Peyer's patch (tissue), 4 donors: ENCODE measurements around the gene COX4I1. TPM values are rescaled to one million over a fixed set of nuclear protein-coding genes. Genes with fewer than 3 reads are reported as not detected.

Experiments
- DNase-seq, 3 donors: peaks; one replicate each; pipeline ENCODE4 v3.0.0-alpha.2; 2017 to 2019
- H3K27ac ChIP-seq, 4 donors: fragments of 200-600 bp; sonication (generic); one replicate each; pipeline ENCODE4 v1.5.1; 2016 to 2019
- H3K27me3 ChIP-seq, 2 donors: fragments of 200-600 bp; sonication (generic); one replicate each; pipeline ENCODE4 v1.5.1; 2019
- H3K36me3 ChIP-seq, 3 donors: fragments of 200-600 bp; sonication (generic); one replicate each; pipeline ENCODE4 v1.5.1; 2016 to 2019
- H3K4me1 ChIP-seq, 4 donors: fragments of 200-600 bp; sonication (generic); one replicate each; pipeline ENCODE4 v1.5.1; 2016 to 2019
- H3K4me3 ChIP-seq, 4 donors: fragments of 200-600 bp; sonication (generic); 1 replicate in 3 of 4; 2 replicates in 1 of 4; pipeline ENCODE4 v1.5.1; 2016 to 2019; ENCODE audit warnings: mild to moderate bottlenecking in 1 of 4
- H3K9me3 ChIP-seq, 4 donors: fragments of 200-600 bp; sonication (generic); one replicate each; pipeline ENCODE4 v1.5.1; 2016 to 2019; ENCODE audit warnings: mild to moderate bottlenecking in 1 of 4
- POLR2A ChIP-seq, 2 donors: fragments of 450-650 bp; IDR thresholded peaks; one replicate each; pipeline ENCODE4 v1.5.1; 2017; ENCODE audit warnings: antibody characterized with exemption in 2 of 2, mild to moderate bottlenecking in 2 of 2, moderate library complexity in 2 of 2
- total RNA-seq, 4 donors: library from RNA; depleted of rRNA; stranded (reverse); fragments of >200 nt; gene quantifications; one replicate each; pipeline ENCODE4 v1.1.0, GENCODE V29; 2016
- TF ChIP-seq, protein P1 (sequence below), 6 experiments: fragments of 450-650 bp in 4 of 6; fragments of 200-600 bp in 2 of 6; sonication (generic) in 1 of 6; IDR thresholded peaks; one replicate each; pipeline ENCODE4 v1.5.1; 2017 to 2019; ENCODE audit warnings: antibody characterized with exemption in 6 of 6, mild to moderate bottlenecking in 3 of 6, moderate library complexity in 1 of 6

COX4I1 gene
- total RNA-seq, 4 donors from 2014 or later: 377 to 758 (median 713) TPM

DNA sequence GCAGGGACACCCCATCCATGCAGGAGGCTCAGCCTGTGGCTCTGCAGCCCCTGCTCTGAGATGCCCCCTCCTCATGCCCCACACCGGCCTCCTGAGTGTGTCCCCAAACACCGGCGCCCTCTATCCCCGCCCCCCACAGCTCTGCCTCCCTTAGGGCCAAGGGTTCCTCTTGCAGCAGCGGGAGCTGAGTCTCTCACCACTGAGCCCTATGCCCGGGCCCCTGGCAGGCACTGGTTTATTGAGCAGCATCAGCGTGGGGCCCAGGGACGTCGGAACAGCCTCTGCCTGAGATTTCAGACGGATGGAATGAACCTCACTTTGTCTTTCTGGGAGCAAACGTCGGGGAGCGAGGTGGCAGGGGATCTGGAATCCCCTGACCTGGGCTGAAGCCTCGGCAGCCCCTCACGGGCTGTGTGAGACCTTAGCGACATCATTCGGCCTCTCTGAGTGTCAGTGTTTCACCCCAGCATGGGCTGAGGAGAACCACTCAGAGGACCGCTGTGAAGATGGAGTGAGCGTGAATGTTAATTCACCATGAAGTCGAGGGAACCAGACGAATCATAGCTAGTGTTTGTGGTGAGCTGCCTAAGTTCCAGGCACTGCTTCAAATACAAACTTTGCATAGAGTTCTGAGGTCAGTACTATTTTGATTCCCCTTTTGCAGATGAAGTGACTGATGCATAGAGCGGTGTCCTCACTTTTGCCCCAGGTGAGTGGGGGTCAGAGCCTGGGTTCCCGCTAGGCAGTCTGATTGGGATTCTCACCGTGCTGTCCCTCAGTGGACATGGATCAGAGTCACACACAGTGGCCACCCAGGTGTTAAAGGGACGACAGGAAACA is 43.3 kb upstream of the COX4I1 start:
- peak overlapping the region in 1 of 4 donors; percentile 14 for H3K4me3 ChIP-seq
- no peak for TF ChIP-seq POLR2A (IDR thresholded peaks at IDR 0.05)
- TF ChIP-seq, protein P1, sequence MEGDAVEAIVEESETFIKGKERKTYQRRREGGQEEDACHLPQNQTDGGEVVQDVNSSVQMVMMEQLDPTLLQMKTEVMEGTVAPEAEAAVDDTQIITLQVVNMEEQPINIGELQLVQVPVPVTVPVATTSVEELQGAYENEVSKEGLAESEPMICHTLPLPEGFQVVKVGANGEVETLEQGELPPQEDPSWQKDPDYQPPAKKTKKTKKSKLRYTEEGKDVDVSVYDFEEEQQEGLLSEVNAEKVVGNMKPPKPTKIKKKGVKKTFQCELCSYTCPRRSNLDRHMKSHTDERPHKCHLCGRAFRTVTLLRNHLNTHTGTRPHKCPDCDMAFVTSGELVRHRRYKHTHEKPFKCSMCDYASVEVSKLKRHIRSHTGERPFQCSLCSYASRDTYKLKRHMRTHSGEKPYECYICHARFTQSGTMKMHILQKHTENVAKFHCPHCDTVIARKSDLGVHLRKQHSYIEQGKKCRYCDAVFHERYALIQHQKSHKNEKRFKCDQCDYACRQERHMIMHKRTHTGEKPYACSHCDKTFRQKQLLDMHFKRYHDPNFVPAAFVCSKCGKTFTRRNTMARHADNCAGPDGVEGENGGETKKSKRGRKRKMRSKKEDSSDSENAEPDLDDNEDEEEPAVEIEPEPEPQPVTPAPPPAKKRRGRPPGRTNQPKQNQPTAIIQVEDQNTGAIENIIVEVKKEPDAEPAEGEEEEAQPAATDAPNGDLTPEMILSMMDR (IDR thresholded peaks at IDR 0.05): no peak
- H3K36me3 ChIP-seq: no peaks in the 10 kb centered on the region
- peaks cover 0 to 34% (median 11%) of the 10 kb centered on the region in 4 donors for H3K4me1 ChIP-seq
- H3K27ac ChIP-seq: peak overlapping the region in 3 of 4 donors; percentile 5 to 84 (median 82)
- H3K9me3 ChIP-seq: no peaks in the 10 kb centered on the region
- peaks cover 0 to 10% of the 10 kb centered on the region in 2 donors for H3K27me3 ChIP-seq
- DNase-seq: peak in 2 of 3 donors; percentile 65 to 68

DNA sequence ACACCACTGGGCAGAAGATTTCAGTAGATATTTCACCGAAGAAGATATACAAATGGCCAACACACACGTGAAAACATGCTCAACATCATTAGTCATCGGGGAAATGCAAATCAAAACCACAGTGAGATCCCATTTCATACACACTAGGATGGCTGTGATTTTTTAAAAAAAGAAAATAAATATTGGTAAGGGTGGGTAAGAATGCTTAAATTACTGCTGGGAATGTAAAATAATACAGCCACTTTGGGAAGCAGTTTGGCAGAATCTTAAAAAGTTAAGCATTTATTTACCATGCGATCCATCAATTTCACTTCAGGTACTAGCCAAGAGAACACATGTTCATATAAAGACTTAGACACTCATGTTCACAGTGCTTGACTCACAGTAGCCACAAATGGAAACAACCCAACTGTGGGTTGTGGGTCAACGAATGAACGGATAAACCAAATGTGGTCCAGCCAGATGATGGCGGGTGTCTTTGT is 42.1 kb upstream of the COX4I1 start:
- peak overlapping the region in 2 of 4 donors; percentile 82 to 84 for H3K27ac ChIP-seq

DNA sequence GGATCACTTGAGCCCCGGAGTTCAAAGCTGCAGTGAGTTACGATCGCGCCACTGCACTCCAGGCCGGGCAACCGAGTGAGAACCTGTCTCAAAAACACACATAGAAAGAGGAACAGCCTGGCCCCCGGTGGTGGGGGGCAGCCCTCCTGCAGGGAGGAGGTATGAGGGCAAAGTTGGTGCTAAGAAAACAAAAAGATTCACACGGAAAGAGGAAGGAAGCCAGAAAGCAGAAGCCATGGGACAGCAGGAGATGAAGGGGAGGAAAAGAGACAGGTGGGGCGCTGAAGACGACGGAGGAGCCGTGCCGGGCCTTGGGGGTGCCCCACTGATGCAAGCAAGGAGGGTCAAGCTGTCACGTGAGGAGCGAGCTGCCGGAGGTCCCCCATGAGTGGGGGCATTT is 40.4 kb upstream of the COX4I1 start:
- H3K4me1 ChIP-seq: peaks cover 0 to 19% (median 7%) of the 10 kb centered on the region in 4 donors
- no peaks in the 10 kb centered on the region for H3K36me3 ChIP-seq
- H3K9me3 ChIP-seq: no peaks in the 10 kb centered on the region
- peak in 2 of 3 donors; percentile 76 to 81 for DNase-seq
- H3K27ac ChIP-seq: peak overlapping the region in 1 of 4 donors; percentile 84
- no peak overlapping the region for H3K4me3 ChIP-seq
- TF ChIP-seq, protein P1 (IDR thresholded peaks at IDR 0.05): no peak
- TF ChIP-seq POLR2A (IDR thresholded peaks at IDR 0.05): no peak
- no peaks in the 10 kb centered on the region for H3K27me3 ChIP-seq

More for the DNA sequence above, 42.1 kb upstream of the COX4I1 start:
- Histone ChIP-seq H3K36me3 (no peaks in the 10 kb centered on the region), H3K4me1 (peaks cover 0 to 26% (median 9%) of the 10 kb centered on the region in 4 donors), H3K9me3 (no peaks in the 10 kb centered on the region), H3K4me3 (no peak overlapping the region), H3K27me3 (no peaks in the 10 kb centered on the region)
- TF ChIP-seq, protein P1 (IDR thresholded peaks at IDR 0.05): no peak
- TF ChIP-seq POLR2A (IDR thresholded peaks at IDR 0.05): no peak
- peak in 1 of 3 donors; percentile 65 for DNase-seq

DNA sequence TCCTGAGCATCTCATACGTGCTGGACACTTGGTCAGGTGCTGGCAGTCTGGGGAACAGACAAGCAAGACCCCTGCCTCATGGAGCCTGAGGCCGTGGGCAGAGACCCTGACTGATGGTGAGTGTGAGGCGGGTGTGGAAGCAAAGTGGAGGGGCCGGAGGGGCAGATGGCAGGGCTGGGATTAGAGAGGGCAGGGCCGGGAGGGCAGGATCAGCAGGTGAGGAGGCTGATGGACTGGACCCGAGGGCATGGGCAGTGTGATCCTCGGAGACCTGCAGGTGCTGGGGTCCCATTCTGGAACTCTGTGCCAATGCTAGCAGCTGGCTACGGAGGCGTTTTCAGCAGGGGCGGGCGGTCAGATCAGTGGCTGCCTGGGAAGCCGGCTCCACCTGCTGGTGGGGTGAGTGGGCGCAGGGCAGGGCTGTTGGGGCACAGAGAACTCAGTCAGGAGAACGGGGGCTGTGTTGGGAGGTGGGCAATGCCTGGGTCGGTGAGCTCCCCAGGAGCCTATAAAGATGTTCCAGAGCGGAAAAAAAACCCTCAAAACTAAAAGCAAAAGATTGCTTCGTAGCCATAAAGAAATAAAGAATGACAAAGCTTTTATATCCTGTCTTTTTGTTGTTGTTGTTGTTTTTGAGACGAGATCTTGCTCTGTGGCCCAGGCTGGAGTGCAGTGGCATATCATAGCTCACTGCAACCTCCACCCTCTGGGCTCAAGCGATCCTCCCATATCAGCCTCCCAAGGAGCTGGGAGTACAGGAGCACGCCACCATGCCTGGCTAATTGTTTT is 39.7 kb upstream of the COX4I1 start:
- TF ChIP-seq POLR2A (IDR thresholded peaks at IDR 0.05): no peak
- TF ChIP-seq, protein P1 (IDR thresholded peaks at IDR 0.05): peak; percentile 51 to 64 (median 56)
- peak overlapping the region in 1 of 4 donors; percentile 84 for H3K27ac ChIP-seq
- no peak overlapping the region for H3K4me3 ChIP-seq
- H3K27me3 ChIP-seq: no peaks in the 10 kb centered on the region
- peaks cover 0 to 18% (median 4%) of the 10 kb centered on the region in 4 donors for H3K4me1 ChIP-seq
- no peaks in the 10 kb centered on the region for H3K36me3 ChIP-seq
- no peaks in the 10 kb centered on the region for H3K9me3 ChIP-seq
- DNase-seq: peak in 2 of 3 donors; percentile 72 to 82

DNA sequence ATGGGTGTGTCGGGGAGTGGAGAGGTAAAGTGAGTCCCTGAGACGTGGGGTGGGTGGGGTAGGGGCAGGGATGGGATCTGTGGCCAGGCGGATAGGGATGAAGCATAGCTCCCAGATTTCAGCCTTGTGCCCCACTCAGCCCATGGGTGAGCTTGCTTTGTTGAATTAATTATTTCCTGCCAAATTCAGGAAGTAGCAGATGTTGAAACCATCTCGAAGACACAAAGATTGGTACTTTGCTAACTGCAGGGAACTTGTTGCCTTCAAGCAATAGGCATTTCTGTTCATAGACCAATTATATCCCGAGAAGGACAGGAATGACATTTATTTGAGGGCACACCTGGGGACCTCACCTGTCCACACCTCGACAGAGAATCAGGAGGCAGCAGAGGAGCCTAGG is 37.6 kb upstream of the COX4I1 start:
- Histone ChIP-seq H3K27me3 (no peaks in the 10 kb centered on the region), H3K36me3 (no peaks in the 10 kb centered on the region), H3K4me1 (peaks cover 0 to 14% (median 0%) of the 10 kb centered on the region in 4 donors), H3K9me3 (no peaks in the 10 kb centered on the region), H3K27ac (no peak overlapping the region), H3K4me3 (no peak overlapping the region)
- DNase-seq: no peak
- TF ChIP-seq POLR2A (IDR thresholded peaks at IDR 0.05): no peak
- TF ChIP-seq, protein P1 (IDR thresholded peaks at IDR 0.05): no peak
